K562 (cell line): Measurements from ENCODE around the gene IFT122. TPM values are rescaled to one million over a fixed set of nuclear protein-coding genes. Genes with fewer than 3 reads are reported as not detected.
A peak's percentile ranks its signal among the peaks of the same experiment; 100 is the strongest.

Experiments used
- CREM ChIP-seq: IDR thresholded peaks from 2 replicates; pipeline ENCODE4 v1.6.1; 2014; ENCODE audit warnings: antibody characterized with exemption, low read depth
- CXXC5 ChIP-seq: fragments of 250-450 bp; sonication (Bioruptor Pico); IDR thresholded peaks from 2 replicates; pipeline ENCODE4 v1.8.0; 2022; ENCODE audit warnings: inconsistent platforms, mild to moderate bottlenecking, moderate library complexity
- FOXP1 ChIP-seq: sonication (generic); formaldehyde crosslinking; IDR thresholded peaks from 2 replicates; pipeline ENCODE4 v1.8.0; 2022; ENCODE audit warnings: mild to moderate bottlenecking, missing genetic modification reagents
- MEF2D ChIP-seq: conservative IDR thresholded peaks from 2 replicates; pipeline ENCODE4 v1.6.1; 2016; ENCODE audit warnings: low read depth, missing genetic modification characterization, missing compliant biosample characterization
- MXD1 ChIP-seq: fragments of 250-450 bp; sonication (Bioruptor Pico); IDR thresholded peaks from 2 replicates; pipeline ENCODE4 v1.8.0; 2021; ENCODE audit warnings: borderline replicate concordance, mild to moderate bottlenecking, moderate library complexity; ENCODE audit not compliant: poor library complexity, severe bottlenecking
- NCOA2 ChIP-seq, 2 experiments: fragments of 450-650 bp; IDR thresholded peaks; 2 replicates each; pipeline ENCODE4 v1.6.1; 2018; ENCODE audit warnings: mild to moderate bottlenecking in 2 of 2, moderate library complexity in 1 of 2; ENCODE audit not compliant: partially characterized antibody in 2 of 2
- RCOR1 ChIP-seq, 2 experiments: IDR thresholded peaks; 2 replicates each; pipeline ENCODE4 v1.6.1; 2012; ENCODE audit warnings: low read depth in 2 of 2, low read length in 2 of 2, borderline replicate concordance in 1 of 2, improper control_type of control experiment in 1 of 2
- SRF ChIP-seq, 2 experiments: fragments of 250-450, 450-650 bp in 1 of 2; sonication (Bioruptor Pico) in 1 of 2; sonication (generic) in 1 of 2; formaldehyde crosslinking; IDR thresholded peaks; 2 replicates each; pipeline versions ENCODE4 v1.5.0 to v1.5.1; 2020 to 2022; ENCODE audit warnings: mild to moderate bottlenecking in 1 of 2, missing genetic modification reagents in 1 of 2
- TBP ChIP-seq: optimal IDR thresholded peaks from 2 replicates; pipeline ENCODE3; 2011; ENCODE audit warnings: low read depth, low read length, improper control_type of control experiment
- XRCC5 ChIP-seq: fragments of 200-400 bp; formaldehyde crosslinking; IDR thresholded peaks from 2 replicates; pipeline ENCODE4 v1.6.1; 2017; ENCODE audit warnings: low read depth, mild to moderate bottlenecking, low read length
- polyA plus RNA-seq, 8 experiments: library from polyadenylated mRNA; depleted of rRNA in 4 of 8; stranded (reverse) in 5 of 8; unstranded in 3 of 8; fragments of >200 nt; fragmentation: Nextera tagmentation in 2 of 8; fragmentation: Illumina TruSeq in 1 of 8; extraction: Ambion mirVana in 2 of 8; extraction: Trizol in 1 of 8; gene quantifications; 2 replicates each; pipeline versions ENCODE4 v1.2.1 to v1.2.3, GENCODE V29; 2011 to 2014; ENCODE audit warnings: inconsistent platforms in 1 of 8, missing spikeins in 1 of 8
- total RNA-seq, 7 experiments: library from RNA; depleted of rRNA in 6 of 7; stranded (reverse); fragments of >200 nt in 6 of 7; fragmentation: Illumina TruSeq in 2 of 7; extraction: Trizol in 2 of 7; gene quantifications; 2 replicates each; pipeline versions ENCODE4 v1.2.1 to v1.2.3, GENCODE V29; 2011 to 2021; ENCODE audit warnings: low replicate concordance in 1 of 7
- TF ChIP-seq, protein P1 (sequence below): fragments of 150-350 bp; conservative IDR thresholded peaks from 2 replicates; pipeline ENCODE4 v1.6.1; 2014; ENCODE audit warnings: low read length

The IFT122 gene
- total and polyA plus RNA-seq, 9 of the 15 experiments (the other 6 are each of a cell fraction or from before 2014, with no cell fraction given) = 2.4 to 11.5 (median 7.7) TPM

- 0 out of 2 replicates have a peak, but pooled peaks have one; percentile 52 for TF ChIP-seq MEF2D (tag)
- TF ChIP-seq RCOR1 (IDR thresholded peaks at IDR 0.05; ENCODE audit: borderline replicate concordance in 1 of 2, low read depth in 2 of 2, low read length in 2 of 2) = peak in 1 of 2 experiments; percentile 35; a peak in 1 of 4 replicates
- no peak for TF ChIP-seq CXXC5 (CRISPR knock-in tag)
- TF ChIP-seq FOXP1 (CRISPR knock-in tag) = no peak
- no peak for TF ChIP-seq SRF (CRISPR knock-in tag; IDR thresholded peaks at IDR 0.05)
- no peak for TF ChIP-seq MXD1
- TF ChIP-seq TBP = no peak
- TF ChIP-seq, protein P1, sequence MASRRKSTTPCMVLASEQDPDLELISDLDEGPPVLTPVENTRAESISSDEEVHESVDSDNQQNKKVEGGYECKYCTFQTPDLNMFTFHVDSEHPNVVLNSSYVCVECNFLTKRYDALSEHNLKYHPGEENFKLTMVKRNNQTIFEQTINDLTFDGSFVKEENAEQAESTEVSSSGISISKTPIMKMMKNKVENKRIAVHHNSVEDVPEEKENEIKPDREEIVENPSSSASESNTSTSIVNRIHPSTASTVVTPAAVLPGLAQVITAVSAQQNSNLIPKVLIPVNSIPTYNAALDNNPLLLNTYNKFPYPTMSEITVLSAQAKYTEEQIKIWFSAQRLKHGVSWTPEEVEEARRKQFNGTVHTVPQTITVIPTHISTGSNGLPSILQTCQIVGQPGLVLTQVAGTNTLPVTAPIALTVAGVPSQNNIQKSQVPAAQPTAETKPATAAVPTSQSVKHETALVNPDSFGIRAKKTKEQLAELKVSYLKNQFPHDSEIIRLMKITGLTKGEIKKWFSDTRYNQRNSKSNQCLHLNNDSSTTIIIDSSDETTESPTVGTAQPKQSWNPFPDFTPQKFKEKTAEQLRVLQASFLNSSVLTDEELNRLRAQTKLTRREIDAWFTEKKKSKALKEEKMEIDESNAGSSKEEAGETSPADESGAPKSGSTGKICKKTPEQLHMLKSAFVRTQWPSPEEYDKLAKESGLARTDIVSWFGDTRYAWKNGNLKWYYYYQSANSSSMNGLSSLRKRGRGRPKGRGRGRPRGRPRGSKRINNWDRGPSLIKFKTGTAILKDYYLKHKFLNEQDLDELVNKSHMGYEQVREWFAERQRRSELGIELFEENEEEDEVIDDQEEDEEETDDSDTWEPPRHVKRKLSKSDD = no peak
- TF ChIP-seq XRCC5 = no peak
- TF ChIP-seq NCOA2 (IDR thresholded peaks at IDR 0.05; ENCODE audit: partially characterized antibody in 2 of 2) = peak in 1 of 2 experiments; percentile 46
- peak; percentile 83 for TF ChIP-seq CREM
Observed at GRCh38 chr3:129413687-129414506, 26.1 kb upstream of the IFT122 start (continued).
